Measurements from ENCODE around the gene SMIM43.
"Not testable (repeated sequence)": the region's sequence is repeated elsewhere in the genome, so short reads cannot be mapped to it uniquely, and the experiment has no call there.

SMIM43 gene

DNA sequence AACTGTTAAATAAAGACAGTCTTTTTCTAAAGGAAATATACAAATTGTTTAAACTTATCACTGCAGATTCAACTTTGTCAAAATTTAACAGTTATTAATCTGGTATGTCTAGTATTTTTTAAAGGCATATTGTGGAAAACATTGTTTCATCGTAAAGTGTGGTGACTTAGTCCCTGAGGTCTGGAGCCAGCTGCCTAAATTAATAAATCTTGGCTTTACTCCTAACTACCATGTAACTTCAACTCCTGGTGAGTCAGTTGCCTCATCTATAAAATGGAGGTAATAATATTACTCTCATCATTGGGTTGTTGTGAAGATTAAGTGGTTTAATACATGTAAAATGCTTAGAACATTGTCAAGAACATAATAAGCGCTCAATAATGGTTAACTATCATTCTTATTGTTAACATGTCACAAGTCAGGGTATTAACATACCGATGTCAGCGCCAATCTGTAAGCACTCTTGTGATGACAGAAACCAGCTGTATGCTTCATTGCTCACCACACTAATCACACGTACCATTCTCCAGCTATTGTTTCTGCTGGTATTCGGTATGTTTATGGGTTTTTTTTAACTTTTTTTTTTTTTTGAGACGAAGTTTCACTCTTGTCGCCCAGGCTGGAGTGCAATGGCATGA, 14.1 kb upstream of the SMIM43 start:
- DNase-seq, result no peak

- DNase-seq, result no peak
Measured at GRCh38 chr4:121777625-121778024, 12.7 kb upstream of the SMIM43 start.

DNA sequence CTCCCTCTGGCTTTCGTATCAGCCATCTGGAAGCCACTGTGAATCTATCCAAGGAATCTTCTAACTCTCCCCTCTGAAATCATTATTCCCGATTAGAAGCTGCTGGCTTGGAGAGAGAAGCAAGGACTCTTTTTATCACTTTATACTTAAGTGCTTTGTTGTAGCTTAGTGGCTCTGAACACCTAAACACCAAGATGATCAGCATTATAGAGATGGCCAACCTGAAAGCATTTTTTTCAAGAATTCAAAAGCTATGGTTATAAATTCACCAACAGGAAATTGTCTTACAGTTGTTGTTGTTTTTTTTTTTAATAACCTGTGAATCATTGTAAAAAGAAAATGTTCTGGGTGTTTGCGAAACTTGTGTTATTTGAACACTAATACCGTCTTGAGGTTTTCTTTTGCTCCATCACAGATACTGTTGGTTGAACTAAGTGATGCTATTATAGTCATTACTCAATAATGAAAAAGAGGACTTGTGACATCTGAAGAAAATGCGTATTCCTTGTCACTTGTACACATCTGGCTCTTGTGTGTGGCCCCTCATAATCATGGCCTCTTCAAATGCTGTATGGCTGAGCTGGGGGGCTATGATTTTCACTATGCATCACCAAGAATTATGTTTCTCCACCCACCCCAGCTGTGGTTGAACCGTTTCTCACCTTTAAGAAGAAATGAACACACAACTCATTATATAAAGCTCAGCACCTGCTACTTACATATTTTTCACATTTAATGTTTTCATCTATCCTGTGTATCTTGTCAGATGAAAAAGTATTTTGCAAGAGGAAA, 11.8 kb upstream of the SMIM43 start:
- DNase-seq, result no peak

GRCh38 chr4:121773883-121774282, 8.9 kb upstream of the SMIM43 start:
- DNase-seq, result no peak

DNA sequence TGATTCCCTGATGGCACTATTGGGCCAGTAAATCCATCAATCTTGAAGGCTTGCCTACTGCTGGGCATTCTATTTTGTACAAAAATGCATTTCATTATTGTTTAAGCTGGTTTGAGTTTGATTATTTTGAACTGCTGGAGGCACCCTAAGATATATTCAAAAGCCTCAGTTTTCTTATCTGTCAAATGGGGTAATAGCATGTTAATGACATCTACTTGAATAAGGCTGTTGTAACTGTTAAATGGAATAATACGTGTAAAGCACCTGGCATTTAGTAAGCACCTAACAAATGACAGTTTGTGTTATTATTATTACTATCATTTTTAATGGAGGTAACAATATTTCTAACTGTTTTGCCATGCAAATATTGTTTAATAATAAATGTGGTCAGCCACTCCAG, 6.9 kb upstream of the SMIM43 start:
- DNase-seq, result no peak

- DNase-seq, result no peak
Measured at GRCh38 chr4:121769341-121769740, 4.4 kb upstream of the SMIM43 start.

GRCh38 chr4:121767166-121767565, 2.2 kb upstream of the SMIM43 start:
- no peak for DNase-seq

- no peak for DNase-seq
Measured at GRCh38 chr4:121765971-121766538, 1.1 kb upstream of the SMIM43 start.

- DNase-seq, result no peak
Measured at GRCh38 chr4:121765368-121765705, 373 bp upstream of the SMIM43 start.

DNA sequence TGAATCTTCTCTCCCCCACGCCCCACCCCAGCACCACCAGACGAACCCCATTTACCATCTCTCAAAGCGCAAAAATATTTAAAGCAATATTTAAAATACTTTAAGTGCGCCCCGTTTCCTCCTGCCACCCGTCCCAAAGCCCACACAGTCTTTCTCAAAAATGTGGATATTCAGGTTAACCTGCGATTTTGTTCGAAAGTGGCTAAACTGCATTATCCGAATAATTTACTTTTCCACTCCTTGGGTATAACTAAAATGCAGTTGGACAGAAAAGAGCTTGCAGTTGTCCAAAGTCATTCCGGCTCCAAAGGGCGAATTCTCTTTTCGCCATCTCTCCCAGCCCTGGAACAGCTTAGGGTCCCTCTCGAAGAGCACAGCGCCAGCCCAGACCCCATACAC, 662 bp downstream of the SMIM43 start:
- DNase-seq, result no peak

DNA sequence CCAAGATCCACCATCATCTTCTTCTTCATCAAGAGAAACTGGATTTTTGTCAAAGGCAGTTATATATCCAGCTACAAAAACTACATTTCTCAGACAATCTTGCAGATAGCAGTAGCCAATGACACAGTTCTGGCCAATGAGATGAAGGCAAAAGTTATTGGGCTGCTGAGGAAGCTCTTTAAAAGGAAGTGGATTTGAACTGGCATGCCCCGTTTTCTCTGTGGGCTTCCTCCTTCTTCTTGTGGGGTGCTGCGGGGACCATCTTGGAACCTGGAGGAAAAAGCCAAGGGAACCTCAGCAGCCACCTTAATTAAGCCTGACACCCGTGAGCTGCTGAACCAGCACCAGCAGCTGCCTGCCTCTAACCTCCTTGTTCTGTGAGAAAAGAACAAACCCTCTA, 4.8 kb downstream of the SMIM43 start:
- no peak for DNase-seq

- DNase-seq, result no peak
Measured at GRCh38 chr4:121758925-121759568, 5.9 kb downstream of the SMIM43 start.

DNA sequence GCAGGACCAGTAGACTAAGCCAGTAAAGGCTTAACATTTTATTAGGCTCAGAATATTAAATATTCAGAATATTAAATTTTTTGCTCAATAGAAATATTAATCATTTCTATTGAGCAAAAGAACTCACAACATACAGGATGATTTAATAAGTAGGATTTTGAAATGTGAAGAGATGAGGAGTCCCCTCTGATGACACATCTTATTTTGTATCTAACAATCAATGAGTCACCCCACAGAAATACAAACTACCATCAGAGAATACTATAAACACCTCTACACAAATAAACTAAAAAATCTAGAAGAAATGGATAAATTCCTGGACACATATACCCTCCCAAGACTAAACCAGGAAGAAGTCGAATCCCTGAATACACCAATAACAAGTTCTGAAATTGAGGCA, 12.8 kb downstream of the SMIM43 start:
- not testable (repeated sequence) for DNase-seq

DNA sequence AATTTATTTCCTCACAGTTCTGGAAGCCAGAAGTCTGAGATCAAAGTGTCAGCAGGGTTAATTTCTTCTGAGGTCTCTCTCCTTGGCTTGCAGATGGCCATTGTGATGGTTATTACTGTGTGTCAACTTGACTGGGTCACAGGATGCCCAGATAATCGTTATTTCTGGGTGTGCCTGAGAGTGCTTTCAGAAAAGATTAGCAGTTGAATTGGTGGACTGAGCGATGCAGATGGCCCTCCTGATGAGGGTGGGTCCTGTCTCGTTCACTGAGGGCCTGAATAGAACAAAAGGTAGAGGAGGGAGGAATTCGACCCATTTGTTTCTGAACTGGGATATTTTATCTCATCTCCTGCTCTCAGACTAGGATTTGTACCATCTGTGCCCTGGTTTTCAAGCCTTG, 15.7 kb downstream of the SMIM43 start:
- DNase-seq, result no peak

GRCh38 chr4:121742794-121743193, 22.2 kb downstream of the SMIM43 start:
- DNase-seq, result no peak

DNA sequence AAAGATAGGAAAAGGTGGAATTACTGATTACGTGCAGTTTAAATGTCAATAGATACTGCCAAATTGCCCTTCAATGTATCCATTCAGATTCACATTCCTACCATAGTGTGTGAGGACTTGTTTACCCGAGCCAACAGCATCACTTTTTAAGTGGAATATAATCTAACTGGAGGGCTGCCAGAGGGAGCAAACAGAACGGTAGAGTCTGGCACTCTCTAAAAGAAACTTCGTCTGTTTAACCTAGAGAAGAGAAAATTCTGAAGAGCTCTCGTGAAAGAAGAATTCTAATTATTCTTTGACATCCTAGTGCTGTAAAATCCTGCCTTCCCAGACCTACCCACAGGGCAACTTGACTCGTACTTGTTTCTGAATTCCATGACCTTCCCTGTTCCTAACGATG, 23.2 kb downstream of the SMIM43 start:
- no peak for DNase-seq

- no peak for DNase-seq
Measured at GRCh38 chr4:121740796-121741409, 24.1 kb downstream of the SMIM43 start.

DNA sequence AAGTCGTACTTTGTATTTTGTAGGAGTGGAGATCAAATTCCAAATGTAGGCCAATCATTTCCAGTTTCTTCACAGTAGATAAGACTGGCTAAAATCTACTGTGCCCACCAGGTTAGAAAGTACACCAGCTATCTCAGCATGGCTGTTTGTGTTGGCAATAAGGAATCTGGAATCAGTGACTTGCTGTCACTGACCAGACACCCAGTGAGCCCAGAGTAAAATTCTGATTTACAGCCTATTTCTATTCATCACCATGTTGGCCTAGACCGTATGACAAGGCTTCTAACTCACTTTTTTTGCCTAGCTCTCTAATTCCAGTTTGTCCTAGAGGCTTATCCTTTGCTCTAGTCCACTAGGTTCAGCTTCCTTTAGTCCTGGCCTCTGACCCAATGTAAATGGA, 25.4 kb downstream of the SMIM43 start:
- DNase-seq, result no peak

DNA sequence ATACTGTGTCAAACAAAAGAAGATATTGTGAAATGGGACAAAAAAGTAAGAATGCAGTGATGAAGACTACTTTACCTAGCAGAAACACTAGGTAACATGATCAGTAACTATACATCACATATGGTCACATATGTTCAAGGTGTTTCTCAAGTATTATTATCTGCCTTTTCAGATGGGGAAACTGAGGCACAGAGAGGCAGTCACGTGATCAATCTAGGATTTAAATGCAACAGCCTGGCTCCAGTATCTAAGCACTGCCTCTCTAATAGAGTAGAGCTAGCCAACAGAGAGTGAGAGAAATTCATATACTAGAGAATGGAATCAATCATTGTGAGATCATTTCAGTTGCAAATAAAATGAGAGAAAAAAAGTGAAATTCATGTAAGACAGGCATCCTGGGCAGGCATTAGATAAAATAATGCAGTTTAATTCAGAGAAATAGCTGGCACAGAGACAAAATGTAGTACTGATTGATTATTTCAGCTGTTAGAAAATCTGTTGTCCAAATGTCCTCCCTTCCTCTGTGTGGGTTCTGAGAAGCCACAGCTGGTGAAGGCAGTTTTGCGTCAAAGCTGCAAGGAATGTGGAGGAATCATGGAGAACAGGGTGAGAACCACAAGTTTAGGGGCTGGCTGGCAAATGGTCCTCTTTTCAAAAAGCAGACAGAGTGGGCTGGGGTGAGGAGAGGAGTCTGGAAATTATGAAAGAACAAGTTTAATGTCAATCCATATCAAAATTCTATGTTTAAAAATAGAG, 26.0 kb downstream of the SMIM43 start:
- no peak for DNase-seq

DNA sequence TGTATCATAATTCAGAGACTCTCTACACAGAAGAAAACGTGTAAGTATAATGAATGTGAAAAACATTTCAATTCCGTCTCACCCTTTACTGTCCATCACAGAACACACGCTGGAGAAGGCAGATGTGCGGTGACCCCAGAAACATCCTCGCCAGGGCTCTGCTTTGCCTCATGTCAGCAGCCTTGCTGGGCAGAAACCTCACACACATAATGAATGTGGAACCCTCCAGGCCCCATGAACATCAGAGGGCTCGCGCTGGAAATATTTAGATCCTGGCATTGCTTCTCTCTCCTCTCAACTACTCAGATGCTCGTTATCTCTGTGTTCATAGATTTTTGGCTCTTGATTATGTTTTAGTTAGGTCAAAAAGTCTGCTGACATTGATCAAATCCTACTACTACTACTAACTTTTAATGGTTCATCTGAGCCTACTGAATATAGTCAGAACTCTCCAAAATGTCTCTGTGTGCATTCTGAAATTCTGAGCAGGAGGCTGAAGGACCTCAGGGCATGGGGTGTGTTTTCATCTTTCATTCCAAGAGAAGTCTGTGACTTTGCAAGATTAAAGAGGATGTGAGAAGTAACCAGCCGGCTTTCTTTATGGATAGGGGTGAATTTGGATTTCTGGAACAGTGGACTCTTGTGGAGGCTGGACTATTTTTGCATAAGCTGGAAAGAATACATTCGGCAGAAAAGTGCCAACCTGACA, 27.0 kb downstream of the SMIM43 start:
- no peak for DNase-seq

DNA sequence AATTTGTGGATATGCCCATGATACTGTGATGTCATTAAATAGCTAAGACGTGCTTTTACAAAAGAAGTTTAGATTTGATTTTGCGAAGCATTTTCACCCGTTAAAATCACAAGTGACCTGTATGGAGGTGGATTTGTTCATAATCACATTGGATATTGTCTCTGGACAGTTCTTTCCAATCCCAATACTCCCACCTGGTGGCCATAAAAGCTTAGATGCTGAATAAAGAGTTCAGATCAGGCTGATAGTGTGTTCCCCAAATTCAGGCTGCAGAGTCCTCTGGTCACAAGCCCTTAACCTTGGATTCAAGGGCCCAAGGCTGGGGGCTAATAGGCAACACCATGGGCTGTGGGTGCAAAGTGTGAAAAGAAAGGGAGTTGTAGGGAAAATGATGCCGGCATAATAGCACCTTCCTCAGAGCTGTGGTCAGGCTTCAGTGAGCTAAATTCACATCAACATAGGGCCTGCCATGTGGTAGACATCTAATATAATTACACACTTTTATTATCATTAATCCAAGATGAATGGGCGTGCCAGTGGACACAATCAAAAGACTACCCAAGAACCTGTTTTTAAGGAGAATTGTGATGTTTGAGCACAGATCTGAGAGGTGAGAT, 28.1 kb downstream of the SMIM43 start:
- no peak for DNase-seq

GRCh38 chr4:121734571-121734970, 30.4 kb downstream of the SMIM43 start:
- DNase-seq, result no peak

Data from stimulated activated CD8-positive, alpha-beta memory T cell treated with anti-CD3 and anti-CD28 coated beads, Interleukin-4, amount 100 ng/mL, for 48 hours (primary cell).